GM12892 (cell line): ENCODE results near the gene FBXL15.

ENCODE experiments used
- POLR2A ChIP-seq: IDR thresholded peaks from 2 replicates; pipeline ENCODE4 v1.6.1; 2011; ENCODE audit warnings: low read depth, low read length, control low read depth
- POLR2AphosphoS5 ChIP-seq: IDR thresholded peaks from 2 replicates; pipeline ENCODE4 v1.6.1; 2011; ENCODE audit warnings: low read depth, low read length, control low read depth
- TAF1 ChIP-seq: IDR thresholded peaks from 2 replicates; pipeline ENCODE4 v1.6.1; 2011; ENCODE audit warnings: low read depth, mild to moderate bottlenecking, control low read depth, low read length, borderline replicate concordance

DNA sequence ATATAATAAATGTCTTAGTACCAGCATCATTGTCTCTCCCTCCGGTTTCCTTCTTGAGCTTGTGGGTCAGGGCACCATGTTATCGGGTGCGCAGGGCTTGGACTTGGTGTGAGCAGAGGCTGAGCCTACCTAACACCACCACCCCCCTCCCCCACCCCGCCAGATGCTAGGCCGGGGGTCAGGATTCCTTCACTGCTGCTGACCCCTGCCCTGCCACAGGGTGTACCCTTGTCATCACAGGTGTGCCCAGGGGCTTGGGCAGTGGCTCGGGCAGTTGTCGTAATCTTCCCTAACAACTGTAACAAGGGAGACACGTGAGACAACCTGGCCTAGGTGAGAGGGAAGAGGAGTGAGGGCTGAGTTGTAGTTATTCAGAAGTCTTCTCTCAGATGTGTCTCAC is 37.8 kb upstream of the FBXL15 start:
- TF ChIP-seq TAF1: no peak
- TF ChIP-seq POLR2A: no peak
- no peak for TF ChIP-seq POLR2AphosphoS5
